NAMALWA (cell line): ENCODE data around the gene NR1H2.
A peak's percentile ranks its signal among the peaks of the same experiment; 100 is the strongest.
"Not testable (repeated sequence)": the region's sequence is repeated elsewhere in the genome, so short reads cannot be mapped to it uniquely, and the experiment has no call there.

ENCODE experiments used
- DNase-seq: peaks from one replicate; pipeline ENCODE4 v3.0.0-alpha.2; 2015; ENCODE audit warnings: low spot score

NR1H2 gene

DNA sequence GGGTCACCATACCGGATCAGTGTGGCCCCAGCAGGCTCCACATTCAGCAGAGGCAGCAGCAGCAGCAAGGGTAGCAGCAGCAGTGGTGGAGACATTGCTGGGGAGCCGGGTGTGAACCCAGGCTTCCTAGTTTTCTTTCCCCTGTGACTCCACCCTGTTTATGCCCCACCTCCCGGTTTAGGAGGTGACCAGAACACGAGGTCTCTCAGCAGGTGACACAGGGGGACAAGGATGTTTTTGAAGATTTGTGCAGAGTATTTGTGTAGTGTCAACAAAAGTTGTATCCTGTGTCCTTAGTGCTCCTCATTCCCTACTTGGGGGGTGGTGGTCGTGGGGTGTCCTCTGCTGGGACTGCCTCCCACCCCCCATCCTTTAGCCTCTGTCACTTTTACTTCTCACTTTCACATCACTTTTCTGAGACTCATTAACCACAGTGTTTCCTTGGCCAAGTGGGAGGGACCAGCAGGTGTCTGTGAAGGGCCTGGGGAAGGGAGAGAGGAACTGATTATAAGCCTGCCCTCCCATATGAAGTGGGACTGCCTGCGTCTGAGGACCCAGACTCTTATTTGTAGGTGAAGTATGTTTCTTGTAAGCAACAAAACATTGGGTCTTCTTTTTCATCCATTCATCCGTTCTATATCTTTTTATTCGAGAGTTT lies 31.5 kb upstream of the NR1H2 start:
- DNase-seq: peak; percentile 96

DNA sequence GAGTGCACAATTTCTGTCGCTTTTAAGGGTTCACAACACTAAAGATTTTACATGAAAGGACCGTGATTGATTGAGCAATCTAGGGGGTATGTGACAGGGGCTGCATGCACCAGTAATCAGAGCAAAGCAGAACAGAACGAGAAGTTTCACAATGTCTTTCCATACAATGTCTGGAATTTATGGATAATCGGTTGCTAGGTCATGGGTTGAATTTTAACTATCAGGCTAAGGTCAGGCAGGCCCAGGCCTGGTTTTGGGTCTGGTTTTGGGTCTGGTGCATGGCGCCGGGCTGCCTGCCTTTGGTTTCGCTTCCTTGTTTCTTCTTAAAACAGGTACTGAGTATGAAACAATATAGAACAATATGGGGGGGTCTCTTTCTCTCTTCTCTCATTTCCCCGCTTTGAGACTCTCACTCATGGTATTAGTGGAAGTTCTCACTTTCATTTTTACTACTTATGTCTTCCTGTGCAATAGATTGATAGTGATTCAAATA lies 29.1 kb upstream of the NR1H2 start:
- peak; percentile 68 for DNase-seq

DNA sequence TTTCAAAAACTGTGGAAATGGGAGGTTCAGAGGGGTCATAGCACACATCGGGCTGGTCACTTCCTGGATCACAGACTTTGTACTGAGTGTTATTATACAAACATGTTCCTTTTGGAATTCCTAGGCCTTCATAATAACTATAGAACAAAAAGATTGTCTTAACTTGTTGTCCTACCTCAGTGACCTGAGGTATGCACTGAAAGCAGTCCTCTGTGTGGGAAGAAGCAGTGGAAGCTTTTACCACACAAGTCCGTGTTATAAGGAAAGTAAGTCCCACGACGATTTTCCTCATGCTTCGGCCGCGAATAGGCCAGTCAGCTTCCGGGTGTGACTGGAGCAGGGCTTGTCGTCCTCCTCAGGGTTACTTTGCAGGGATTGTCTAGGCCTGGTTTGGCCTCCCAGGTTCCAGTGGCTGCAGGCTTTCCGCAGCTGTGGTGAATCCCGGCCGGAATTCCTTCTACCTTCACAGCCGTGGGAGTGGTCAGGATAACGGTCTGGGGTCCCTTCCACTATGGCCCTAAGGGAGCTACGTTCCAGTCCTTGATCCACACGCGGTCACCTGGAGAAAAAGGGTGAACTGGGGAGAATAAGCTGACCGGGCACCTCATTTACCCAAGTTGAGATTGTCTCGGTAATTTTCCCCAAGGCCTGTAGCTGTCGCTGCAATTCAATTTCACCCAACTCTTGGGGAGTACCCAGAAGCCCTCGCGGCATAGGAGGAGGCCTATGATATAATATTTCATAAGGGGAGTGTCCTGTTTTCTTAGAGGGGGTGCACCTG lies 26.8 kb upstream of the NR1H2 start:
- no peak for DNase-seq

DNA sequence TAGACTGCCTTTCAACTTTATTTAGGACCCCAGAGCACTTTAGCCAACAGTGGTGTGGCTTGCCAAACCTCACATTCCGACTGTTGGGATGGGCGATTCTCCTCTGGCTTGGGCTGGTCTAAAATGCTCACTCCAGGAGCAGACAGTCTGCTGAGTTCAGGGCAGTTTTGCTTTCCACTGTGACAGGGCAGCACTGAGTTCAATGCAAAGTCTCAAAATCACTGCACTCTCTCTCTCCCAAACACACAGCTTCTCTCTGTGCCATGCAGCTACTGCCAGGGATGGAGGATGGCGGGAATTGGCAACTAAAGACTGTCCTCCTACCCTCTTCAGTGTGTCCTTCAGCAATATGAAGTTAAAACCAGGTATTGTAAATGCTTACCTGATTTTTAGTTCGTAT lies 24.0 kb upstream of the NR1H2 start:
- DNase-seq: no peak

DNA sequence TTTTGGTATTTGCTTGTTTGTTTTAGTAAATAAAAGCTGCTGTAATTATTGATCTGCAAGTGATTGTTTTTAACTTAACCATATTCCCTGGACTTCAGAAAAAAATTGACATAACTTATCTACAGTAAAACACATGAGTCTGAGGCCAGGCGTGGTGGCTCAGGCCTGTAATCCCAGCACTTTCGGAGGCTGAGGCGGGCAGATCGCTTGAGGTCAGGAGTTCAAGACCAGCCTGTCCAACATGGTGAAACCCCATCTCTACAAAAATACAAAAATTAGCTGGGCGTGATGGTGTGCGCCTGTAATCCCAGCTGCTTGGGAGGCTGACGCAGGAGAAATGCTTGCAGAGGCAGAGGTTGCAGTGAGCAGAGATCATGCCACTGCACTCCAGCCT lies 22.8 kb upstream of the NR1H2 start:
- DNase-seq: not testable (repeated sequence)

DNA sequence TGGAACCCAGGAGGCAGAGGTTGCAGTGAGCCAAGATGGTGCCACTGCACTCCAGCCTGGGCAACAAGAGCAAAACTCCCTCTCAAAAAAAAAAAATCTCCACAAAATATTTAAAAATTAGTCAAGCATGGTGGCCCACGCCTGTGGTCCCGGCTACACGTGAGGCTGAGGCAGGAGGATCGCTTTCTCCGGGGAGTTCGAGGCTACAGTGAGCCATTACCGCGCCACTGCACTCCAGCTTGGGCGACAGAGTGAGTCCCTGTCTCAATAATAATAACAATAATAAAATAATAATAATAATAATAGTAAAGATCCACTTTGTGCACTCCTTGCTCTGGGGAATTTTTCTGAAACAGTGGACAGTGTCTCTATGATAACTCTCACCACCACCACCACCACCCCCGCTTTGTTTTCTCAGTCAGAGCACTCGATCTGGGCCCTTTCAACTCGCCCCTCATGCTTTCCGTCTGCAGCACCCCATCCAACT lies 19.5 kb upstream of the NR1H2 start:
- no peak for DNase-seq

DNA sequence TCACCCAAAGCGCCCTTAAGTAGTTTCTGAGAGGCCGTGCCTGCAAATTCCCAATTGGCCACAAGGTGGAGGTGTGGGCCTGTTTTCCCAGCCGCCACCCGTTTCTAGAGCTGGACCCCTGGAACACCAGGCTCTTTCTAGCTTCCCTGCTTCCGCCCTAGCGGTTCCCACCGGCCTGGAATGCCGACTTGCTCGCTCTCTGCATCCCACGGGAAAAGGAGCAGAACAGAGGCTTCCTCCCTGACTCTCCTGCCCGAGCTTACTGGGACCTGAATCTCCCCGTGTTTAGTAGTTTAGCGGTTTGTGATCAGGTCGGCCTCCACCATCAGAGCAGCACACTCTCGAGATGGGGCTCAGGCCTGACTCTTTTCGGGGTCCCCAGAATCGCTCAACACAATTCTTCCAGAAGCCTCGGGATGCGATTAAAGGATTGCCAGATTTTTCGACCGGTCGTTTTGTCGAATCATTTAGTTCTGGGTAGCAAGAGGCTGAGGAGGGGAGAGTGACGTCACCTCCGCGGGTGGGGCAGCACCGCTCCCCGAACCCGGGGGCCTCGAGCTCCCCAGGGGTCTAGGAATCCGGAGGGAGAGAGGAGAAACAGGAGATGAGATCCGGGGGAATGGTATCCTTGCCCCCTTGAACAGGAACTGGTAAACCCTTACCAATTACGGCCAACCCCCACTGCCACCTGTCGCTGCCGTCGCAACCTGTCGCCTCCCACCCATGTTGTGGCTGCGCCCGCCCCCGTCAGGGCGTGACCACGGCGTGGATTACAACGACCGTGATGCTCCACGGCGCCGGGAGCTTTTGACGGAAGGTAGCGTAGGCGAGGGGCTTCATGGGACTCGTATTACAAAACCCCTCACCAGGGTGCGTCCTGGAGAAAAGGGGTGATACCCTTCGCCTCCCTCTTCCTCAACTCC lies 18.8 kb upstream of the NR1H2 start:
- peak; percentile 93 for DNase-seq

DNA sequence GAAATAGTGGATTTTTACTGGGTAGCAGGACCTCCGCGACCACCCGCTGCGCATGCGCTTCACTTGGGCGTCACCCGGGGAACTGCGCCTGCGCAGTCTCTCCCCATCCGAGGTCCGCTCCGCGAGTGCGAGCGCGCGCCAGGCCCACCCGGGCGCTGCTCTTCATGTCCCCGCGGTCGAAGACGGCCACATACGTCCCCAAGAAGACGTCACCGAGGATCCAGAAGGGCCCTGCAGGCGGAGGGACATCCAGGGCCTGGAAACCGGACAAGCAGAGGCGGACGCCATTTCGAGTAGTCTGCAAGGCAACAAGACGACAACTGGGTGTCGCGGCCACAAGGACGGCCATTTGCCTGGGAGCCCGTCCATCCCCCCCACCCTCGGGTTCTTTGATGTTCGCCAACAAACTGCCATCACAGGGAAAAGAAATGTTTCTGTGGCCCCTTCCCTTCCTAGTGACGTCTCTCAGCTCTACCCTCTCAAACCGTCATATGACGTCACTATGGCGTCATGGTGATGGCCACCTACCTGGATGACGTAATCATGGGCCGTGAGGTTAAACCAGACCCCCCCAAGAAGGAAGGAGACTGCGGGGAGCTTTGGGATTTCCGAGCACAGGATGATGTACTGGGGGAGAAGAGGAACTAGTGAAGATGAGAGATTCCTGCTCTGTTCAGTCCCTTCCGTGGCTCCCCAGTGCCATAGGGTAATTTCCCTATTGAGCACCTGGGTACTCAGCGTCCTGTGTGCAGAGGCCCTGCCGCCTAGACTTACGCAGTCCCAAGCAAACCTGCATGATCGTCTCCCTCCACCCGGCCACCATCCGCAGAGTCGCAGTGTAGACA lies 17.6 kb upstream of the NR1H2 start:
- DNase-seq: peak; percentile 92

DNA sequence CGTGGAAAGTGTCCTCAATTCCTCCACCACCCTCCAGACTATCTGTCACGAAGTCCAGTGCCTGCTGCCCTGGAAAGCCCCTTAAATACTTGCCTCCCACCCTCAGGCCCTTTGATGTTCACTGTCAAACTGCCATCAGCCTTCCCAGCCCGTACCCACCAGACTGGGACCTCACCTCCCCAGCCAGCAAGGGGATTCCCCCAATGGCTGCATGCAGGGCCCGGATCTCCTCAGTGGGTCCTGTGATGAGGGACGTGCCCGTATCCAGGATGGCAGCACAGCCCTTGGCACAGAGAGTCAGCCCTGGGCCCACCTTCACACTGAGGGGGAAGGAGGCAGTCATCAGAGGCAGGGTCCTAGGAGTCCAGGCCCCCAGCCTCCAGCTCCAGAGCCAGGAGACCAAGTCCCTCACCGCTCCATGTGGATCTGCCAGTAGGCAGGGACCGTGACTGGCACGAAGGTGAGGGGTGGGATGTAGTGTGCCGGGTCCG lies 16.9 kb upstream of the NR1H2 start:
- DNase-seq: no peak

DNA sequence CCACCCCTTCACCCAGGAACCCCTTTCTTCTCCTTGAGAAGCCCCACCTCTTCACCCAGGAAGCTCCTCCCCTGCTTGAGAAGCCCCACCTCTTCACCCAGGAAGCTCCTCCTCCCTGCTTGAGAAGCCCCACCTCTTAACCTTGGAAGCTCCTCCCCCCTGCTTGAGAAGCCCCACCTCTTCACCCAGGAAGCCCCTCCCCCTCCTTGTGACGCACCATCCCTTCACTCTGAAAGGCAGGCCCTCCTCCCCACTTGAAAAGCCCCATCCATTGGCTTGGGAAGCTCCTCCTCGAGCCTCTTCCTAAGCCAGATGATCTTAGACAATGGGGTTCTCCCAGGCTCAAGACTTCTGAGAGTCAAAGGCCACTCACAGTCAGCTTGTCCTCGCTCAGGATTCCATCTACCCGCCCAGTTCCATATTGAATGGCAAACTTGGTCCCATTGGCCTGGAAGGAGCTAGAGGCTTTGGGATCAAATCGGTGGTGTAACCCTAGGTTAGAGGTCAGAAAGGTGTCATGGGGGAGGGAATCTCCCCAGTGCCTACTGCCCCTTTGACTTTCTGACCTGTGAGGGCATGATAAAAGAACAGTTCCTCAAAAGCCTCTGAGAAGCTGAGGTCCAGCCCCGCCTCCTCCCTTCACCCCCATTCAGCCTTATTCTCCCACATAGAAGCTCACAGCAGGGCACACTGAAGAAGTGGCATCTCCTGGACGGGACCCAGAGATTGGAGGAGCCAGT lies 14.8 kb upstream of the NR1H2 start:
- peak; percentile 87 for DNase-seq

DNA sequence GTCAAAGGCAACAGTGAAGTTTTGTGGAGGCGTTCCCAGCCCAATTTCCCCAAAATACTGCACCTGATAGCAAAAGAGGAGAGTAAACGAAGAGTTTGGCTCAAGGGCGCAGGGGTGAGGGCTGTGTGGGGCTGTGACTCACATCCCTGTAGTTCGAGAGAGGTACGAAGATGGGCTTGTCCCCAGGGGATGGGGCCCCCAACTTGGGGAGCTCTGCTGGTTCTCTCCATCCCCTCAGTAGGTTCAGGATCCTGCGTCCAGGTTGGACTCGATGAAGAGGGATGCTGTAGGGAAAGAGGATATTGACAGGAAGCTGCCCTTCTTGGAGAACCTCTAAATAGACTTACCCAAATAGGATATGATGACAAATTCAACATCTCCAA lies 14.2 kb upstream of the NR1H2 start:
- DNase-seq: no peak

DNA sequence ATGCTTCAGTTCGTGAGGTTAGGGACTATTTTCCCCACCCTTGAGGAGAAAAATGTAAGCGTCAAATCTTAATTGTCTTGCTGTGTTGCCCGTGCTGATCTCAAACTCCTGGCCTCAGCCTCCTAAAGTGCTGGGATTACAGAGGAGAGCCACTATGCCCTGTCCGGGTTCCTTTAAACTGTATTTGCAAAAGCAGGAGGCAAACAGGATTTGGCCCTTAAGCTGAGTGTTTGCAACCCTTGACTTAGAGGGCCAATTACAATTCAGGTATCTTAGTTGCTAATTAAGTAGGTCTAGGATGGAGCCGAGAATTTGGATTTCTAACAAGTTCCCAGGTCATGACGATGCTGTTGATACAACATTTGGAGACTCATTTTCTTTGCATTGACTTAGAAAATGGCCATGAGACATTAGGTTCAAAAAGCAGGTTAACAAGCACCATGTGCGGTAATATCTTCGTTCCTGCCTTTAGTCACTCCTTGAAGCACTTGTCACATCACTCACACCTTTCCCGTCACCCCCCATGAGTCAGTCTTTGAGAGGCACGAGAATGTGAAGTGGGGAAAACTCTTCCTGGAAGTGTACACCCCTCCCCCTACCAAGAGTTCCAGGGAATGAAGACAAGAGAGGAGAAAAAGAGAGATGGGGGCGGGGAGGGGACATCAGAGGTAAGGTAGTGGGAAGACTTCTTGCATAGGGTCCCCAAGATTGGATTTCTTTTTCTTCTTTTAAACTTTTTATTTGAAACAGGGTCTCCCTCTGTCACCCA lies 13.4 kb upstream of the NR1H2 start:
- DNase-seq: no peak

DNA sequence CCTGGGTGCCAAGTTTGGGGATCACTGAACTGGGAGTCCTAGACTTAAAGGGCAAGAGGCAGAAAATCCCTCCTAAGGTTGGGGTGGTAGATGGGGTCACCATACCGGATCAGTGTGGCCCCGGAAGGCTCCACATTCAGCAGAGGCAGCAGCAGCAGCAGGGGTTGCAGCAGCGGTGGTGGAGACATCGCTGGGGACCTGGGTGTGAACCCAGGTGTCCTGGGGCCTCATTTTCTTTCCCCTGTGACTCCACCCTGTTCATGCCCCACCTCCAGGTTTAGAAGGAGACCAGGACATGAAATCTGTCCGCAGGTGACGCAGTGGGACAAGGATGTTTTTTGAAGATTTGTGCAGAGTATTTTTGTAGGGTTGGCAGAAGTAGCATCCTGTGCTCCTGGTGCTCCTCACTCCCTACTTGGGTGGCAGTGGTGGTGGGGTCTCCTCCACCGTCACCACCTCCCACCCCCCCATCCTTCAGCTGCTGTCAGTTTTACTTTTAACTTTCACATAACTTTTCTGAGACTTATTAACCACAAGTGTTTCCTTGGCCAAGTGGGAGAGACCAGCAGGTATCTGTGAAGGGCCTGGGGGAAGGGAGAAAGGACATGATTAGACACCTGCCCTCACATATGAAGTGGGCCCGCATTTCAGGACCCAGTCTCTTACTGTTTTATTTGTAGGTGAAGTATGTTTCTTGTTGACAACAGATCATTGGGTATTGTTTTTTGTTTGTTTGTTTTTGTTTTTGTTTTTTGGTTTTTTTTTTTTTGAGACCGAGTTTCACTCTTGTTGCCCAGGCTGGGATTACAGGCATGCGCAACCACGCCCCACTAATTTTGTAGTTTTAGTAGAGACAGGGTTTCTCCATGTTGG lies 10.6 kb upstream of the NR1H2 start, which contains the start of gene NAPSA:
Gene NAPSA (minus strand): TSS at position 206 of the 873 bp plus-strand sequence. CDS start 18 bp downstream, at position 188.
- DNase-seq: peak; percentile 74

DNA sequence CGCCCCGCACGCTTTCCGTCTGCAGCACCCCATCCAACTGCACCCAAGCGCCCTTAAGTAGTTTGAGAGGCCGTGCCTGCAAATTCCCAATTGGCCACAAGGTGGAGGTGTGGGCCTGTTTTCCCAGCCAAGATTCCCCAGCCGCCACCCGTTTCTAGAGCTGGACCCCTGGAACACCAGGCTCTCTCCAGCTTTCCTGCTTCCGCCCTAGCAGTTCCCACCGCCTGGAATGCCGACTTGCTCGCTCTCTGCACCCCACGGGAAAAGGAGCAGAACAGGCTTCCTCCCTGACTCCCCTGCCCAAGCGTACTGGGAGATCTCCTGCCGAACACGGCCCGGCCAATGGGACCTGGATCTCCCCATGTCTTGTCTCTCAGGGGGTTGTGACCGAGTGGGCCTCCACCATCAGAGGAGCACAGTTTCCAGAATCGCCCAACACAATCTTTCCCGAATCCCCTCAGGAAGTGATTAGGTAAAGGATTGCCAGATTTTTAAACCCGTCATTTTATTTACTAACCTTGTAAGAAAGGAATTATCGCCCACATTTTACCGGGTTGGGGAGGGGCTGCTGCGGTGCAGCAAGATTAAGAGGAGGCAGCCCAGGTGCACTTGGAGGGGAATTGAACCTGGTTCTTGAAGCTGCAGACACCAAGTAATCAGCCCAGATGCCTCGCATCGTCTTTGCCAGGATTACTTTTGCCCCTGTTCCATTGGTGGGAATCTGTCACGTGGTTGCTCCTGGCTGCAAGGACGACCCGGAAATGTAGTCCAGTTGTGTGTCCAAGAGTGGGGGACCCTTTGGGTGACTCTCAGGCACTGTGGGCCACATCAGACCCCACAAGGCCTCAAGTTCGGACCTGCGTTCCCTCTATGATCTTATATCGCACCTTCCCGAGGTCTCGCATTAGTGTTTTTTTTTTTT lies 7.3 kb upstream of the NR1H2 start:
- DNase-seq: peak; percentile 83

DNA sequence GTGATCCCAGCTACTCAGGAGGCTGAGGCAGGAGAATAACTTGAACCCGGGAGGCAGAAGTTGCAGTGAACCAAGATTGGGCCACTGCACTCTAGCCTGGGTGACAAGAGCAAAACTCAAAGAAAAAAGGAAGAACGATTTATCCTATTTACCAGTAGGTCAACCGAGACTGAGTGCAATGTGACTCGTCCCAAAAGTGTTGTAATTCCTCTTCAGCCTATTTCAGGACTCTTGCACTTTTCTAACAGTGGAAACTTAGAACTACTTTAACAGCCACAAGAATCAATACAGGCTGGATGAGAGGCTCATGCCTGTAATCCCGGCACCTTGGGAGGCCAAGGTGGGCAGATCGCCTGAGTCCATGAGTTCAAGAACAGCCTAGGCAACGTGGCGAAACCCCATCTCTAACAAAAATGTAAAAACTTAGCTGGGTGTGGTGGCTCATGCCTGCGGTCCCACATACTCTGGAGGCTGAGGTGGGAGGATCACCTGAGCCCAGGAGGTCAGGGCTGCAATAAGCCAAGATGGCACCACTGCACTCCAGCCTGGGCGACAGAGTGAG lies 4.3 kb upstream of the NR1H2 start:
- DNase-seq: no peak

DNA sequence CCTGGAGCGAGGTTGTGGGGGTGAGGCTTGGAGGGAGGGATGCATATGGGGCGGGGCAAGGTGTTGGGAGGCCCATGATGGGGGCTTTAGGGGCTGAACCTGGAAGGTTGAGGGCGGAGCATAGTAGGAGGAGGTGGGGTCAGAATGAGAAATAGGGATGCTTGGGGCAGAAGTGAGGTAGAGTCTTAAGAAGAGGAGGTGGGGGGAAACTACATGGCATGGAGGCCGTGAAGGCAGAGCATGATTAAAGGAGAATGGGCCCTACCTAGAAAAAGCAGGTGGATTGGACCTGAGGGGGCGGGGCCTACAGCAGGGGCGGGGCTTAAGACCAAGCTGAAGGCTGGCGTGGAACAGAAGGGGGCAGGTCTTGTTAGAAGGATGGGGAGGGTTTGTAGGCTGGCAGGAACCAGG lies 799 bp downstream of the NR1H2 start:
- peak; percentile 88 for DNase-seq

DNA sequence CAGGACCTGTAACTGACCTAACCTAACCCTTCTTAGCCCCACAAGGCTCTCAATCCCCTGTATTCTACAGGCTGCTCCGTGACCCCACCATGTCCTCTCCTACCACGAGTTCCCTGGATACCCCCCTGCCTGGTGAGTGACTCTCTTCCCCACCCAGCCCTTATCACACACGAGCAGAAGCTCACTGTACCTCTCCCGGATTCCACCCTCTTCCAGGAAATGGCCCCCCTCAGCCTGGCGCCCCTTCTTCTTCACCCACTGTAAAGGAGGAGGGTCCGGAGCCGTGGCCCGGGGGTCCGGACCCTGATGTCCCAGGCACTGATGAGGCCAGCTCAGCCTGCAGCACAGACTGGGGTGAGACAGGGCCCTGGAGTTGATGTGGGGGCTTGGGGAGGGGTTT lies 1.3 kb downstream of the NR1H2 start:
- DNase-seq: no peak
